ENCODE data around the gene ABCF1. TPM values are rescaled to one million over a fixed set of nuclear protein-coding genes. Genes with fewer than 3 reads are reported as not detected.
A peak's percentile ranks its signal among the peaks of the same experiment; 100 is the strongest.

Gene ABCF1
- total RNA-seq, 1 donor from 2014 or later = 29.5 TPM

GRCh38 chr6:30568245-30568644 lies 3.0 kb upstream of the ABCF1 start:
- peaks cover 31% of the 10 kb centered on the region for H3K4me1 ChIP-seq
- no peak for DNase-seq (ENCODE audit: extremely low spot score in 2 of 2)

GRCh38 chr6:30570263-30570662 lies 979 bp upstream of the ABCF1 start:
- no peaks in the 10 kb centered on the region for H3K36me3 ChIP-seq
- peak overlapping the region; percentile 54 to 75 for H3K4me3 ChIP-seq
- no peak for DNase-seq (ENCODE audit: extremely low spot score in 2 of 2)
- intact Hi-C loops (cut with DNase I) = no loop called here
- no peak for TF ChIP-seq CTCF (IDR thresholded peaks at IDR 0.05)
- TF ChIP-seq POLR2A (IDR thresholded peaks at IDR 0.05) = no peak
- no peak for TF ChIP-seq POLR2AphosphoS5 (IDR thresholded peaks at IDR 0.05; ENCODE audit: insufficient read depth in 1 of 2, low read depth in 1 of 2)
- H3K27me3 ChIP-seq = no peaks in the 10 kb centered on the region
- no peaks in the 10 kb centered on the region for H3K9me3 ChIP-seq
- H3K27ac ChIP-seq = no peak overlapping the region
- peaks cover 44% of the 10 kb centered on the region for H3K4me1 ChIP-seq

More at GRCh38 chr6:30568245-30568644, 3.0 kb upstream of the ABCF1 start:
- Histone ChIP-seq H3K36me3 (peaks cover 0 to 2% of the 10 kb centered on the region in 2 donors), H3K9me3 (no peaks in the 10 kb centered on the region), H3K27me3 (no peaks in the 10 kb centered on the region), H3K27ac (no peak overlapping the region), H3K4me3 (no peak overlapping the region)
- TF ChIP-seq POLR2A (IDR thresholded peaks at IDR 0.05) = no peak
- no peak for TF ChIP-seq POLR2AphosphoS5 (IDR thresholded peaks at IDR 0.05; ENCODE audit: insufficient read depth in 1 of 2, low read depth in 1 of 2)
- no peak for TF ChIP-seq CTCF (IDR thresholded peaks at IDR 0.05)
- intact Hi-C loops (cut with DNase I) = no loop called here

GRCh38 chr6:30570740-30571074 lies 535 bp upstream of the ABCF1 start:
- H3K27ac ChIP-seq = peak overlapping the region; percentile 91
- peak overlapping the region; percentile 54 to 75 for H3K4me3 ChIP-seq
- H3K36me3 ChIP-seq = no peaks in the 10 kb centered on the region
- no peaks in the 10 kb centered on the region for H3K27me3 ChIP-seq
- intact Hi-C loops (cut with DNase I) = no loop called here
- no peaks in the 10 kb centered on the region for H3K9me3 ChIP-seq
- DNase-seq (ENCODE audit: extremely low spot score in 2 of 2) = no peak
- TF ChIP-seq CTCF (IDR thresholded peaks at IDR 0.05) = no peak
- TF ChIP-seq POLR2A (IDR thresholded peaks at IDR 0.05) = no peak
- TF ChIP-seq POLR2AphosphoS5 (IDR thresholded peaks at IDR 0.05; ENCODE audit: insufficient read depth in 1 of 2, low read depth in 1 of 2) = no peak
- peaks cover 44% of the 10 kb centered on the region for H3K4me1 ChIP-seq

- H3K9me3 ChIP-seq = no peaks in the 10 kb centered on the region
- H3K27ac ChIP-seq = peak overlapping the region; percentile 91
- no peaks in the 10 kb centered on the region for H3K36me3 ChIP-seq
- TF ChIP-seq POLR2AphosphoS5 (IDR thresholded peaks at IDR 0.05; ENCODE audit: insufficient read depth in 1 of 2, low read depth in 1 of 2) (no peak), CTCF (IDR thresholded peaks at IDR 0.05) (no peak), POLR2A (IDR thresholded peaks at IDR 0.05) (no peak)
- no peak for DNase-seq (ENCODE audit: extremely low spot score in 2 of 2)
- H3K4me1 ChIP-seq = peaks cover 48% of the 10 kb centered on the region
- H3K4me3 ChIP-seq = peak overlapping the region; percentile 54 to 75
- intact Hi-C loops (cut with DNase I) = no loop called here
- no peaks in the 10 kb centered on the region for H3K27me3 ChIP-seq
Measured at GRCh38 chr6:30571762-30572082, 480 bp downstream of the ABCF1 start.

GRCh38 chr6:30572148-30572547 lies 906 bp downstream of the ABCF1 start:
- Histone ChIP-seq H3K4me3 (peak overlapping the region; percentile 54 to 75), H3K27me3 (no peaks in the 10 kb centered on the region), H3K36me3 (peaks cover 0 to 3% of the 10 kb centered on the region in 2 donors), H3K4me1 (peaks cover 48% of the 10 kb centered on the region), H3K9me3 (no peaks in the 10 kb centered on the region), H3K27ac (peak overlapping the region; percentile 91)
- intact Hi-C loops (cut with DNase I) = no loop called here
- no peak for DNase-seq (ENCODE audit: extremely low spot score in 2 of 2)
- no peak for TF ChIP-seq POLR2A (IDR thresholded peaks at IDR 0.05)
- no peak for TF ChIP-seq CTCF (IDR thresholded peaks at IDR 0.05)
- no peak for TF ChIP-seq POLR2AphosphoS5 (IDR thresholded peaks at IDR 0.05; ENCODE audit: insufficient read depth in 1 of 2, low read depth in 1 of 2)

Data from vagina (tissue), 2 donors.